NK-92 treated with Interleukin-12 subunit alpha and Interleukin-12 subunit beta, amount 100 ng/mL, for 24 hours (cell line): Measurements from ENCODE around the gene DENND1A.

Experiments used
- DNase-seq: peaks from one replicate; lab custom pipeline; 2025; lab: John Stamatoyannopoulos, UW

The DENND1A gene

DNA sequence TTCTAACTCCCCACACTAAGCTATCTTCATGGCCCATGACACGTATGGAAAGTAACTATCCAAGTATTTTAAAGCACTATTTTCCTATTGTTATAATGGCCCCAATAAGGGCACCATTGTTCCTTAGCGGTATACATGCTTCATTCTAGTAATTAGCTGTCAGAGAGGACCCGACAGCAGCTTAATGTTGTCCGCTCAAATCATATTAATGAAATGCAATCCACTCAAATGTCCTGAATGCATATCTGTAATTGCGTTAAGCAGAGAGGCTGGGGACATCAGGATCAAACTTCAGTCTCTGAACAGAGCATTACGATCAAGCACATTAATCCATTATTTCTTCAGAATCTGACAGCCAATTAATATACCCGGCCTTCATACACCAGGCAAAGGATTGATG lies 434.2 kb downstream of the DENND1A start:
- no peak for DNase-seq

DNA sequence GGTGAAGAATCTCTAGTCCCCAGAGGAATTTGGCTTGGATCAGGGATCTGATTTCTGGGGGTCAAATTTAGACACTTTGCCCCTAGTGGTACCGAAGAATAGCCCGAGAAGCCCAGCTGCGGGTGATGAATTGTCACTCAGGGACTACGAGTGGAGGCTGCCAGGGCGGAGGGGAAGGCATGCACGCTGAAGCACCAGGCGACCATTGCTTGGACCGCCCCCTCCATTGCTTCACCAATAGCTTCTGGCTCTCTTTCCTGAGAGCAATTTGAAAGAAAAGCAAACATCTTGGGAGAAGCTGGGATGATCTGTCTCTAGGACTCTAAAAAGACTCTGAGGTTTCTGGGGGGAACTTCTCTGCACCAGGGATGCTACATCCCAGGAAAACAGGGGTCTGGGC lies 436.3 kb downstream of the DENND1A start:
- DNase-seq = no peak

DNA sequence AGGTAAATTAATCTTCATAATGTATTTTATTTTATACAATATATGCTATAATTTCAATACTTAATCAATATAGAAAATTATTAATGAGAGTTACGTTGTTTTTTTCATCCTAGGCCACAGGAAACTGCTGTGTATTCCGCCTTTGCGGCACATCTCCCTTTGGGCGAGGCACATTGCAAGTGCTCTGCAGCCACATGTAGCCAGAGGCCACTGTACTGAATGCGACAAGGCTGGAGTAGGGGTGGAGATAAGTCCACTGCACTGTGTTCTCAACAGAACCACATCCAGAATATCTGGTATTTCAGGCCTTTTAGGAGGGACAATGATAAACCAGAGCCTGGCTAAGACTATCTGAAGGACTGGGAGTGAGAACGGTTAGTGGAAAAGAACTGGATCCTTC lies 439.2 kb downstream of the DENND1A start:
- no peak for DNase-seq

DNA sequence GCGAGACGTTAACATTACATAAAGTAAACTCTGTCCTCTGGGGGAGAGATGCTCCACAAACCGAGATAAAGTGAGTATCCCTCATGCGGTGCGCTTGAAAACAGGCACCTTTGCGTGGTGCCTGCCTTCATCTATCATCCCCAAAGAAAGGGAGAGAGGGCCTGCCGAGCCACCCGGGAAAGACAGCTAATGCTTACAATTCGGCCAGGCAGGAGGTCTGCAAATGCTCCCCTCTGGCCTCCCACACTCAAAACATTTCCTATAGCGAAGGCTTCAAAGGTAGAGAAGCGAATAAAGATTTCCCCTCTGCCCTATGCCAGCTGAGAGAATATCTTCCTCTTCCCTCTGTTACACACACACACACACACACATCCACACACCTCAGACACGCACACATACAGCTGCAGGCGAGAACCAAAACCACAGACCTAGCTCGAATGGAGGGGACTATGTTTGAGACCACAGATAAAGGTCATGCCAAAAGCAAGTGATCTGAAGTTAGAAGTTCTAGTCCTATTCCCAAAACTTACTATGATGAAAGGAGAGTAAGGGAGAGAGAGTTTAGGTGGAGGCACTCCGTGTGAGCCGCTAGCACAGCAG lies 441.1 kb downstream of the DENND1A start:
- DNase-seq = no peak

DNA sequence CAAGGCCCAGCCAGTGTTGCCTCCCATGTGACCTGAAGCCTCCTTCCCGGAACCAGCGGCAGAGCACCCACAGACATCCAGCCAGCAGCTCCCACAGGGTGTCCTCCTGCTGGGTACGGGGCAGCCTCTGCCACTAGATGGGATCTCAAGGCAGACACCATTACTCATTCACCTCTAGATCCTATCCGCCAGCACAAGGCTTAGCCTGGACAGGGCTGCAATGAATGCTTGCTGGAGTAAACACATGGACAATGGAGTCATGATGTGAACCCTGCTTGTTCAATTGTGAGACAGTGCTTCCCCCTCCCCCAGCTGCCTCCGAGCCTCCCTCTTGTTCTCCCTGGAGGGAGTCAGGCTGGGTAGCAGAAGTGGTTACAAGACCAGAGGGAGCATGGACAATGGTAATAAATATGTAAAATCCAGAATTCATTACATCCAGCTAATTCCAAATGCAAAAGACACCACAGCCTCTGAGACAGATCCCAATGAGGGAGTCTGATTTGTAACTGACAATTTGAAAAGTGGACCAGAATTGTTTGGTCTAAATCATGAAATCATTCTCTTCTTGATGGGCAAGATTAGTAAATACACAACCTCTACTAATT lies 441.9 kb downstream of the DENND1A start:
- DNase-seq = no peak

DNA sequence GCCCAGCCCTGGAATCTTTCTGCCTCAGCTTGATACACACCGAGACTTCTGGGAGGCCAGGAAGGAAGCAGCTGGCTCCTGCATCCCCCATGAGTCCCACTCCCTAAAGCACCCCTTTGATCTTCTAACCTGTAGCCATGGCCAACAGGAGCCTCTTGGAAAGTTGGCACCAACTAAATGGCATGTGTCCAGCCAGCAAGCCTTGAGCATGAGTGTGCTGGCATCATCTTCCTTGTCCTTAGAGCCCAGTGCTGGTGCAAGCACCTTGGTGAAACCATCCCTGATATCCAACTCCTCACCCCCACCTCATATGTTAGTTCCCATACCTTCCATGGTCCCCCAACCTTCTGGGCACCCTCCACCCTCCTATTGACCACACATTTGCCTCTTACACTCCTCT lies 443.5 kb downstream of the DENND1A start:
- no peak for DNase-seq

DNA sequence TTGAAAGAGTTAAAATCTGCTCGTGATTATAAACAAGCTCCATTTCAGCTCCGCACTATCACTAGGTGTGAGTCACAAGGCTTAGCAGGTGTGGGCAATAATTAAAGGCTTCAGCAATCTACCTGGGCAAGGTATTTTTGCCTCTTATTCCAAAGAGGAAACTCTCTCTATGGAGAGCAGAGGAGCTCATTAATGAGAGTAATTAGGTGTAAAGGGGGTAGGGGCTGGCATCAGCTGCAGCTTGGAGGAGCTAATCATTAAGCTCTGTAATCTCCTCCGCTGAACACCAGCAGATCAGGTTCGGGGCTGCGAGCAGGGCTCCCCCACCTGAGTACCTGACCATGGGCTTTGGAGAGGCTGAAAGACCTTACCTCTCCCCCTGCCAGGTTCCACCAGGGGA lies 444.7 kb downstream of the DENND1A start:
- no peak for DNase-seq

DNA sequence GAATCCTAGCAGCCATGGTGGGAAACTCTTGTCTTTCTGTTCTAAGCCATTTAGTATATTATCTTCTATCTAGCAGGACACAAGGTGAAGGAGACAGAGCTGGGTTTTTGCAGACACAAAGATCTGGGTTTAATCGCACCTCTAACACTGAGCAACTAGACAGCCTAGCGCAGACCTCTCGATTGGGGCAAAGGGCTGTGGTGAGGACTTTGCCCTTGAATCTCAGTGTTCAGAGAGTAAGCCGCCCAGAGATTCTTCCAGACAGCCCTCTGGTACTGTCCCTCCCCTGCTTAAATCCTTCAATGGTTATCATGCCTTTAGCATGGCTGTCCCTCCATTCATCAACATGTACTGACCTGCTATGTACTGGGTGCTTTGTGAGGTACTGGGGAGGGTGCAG lies 445.8 kb downstream of the DENND1A start:
- DNase-seq = no peak

DNA sequence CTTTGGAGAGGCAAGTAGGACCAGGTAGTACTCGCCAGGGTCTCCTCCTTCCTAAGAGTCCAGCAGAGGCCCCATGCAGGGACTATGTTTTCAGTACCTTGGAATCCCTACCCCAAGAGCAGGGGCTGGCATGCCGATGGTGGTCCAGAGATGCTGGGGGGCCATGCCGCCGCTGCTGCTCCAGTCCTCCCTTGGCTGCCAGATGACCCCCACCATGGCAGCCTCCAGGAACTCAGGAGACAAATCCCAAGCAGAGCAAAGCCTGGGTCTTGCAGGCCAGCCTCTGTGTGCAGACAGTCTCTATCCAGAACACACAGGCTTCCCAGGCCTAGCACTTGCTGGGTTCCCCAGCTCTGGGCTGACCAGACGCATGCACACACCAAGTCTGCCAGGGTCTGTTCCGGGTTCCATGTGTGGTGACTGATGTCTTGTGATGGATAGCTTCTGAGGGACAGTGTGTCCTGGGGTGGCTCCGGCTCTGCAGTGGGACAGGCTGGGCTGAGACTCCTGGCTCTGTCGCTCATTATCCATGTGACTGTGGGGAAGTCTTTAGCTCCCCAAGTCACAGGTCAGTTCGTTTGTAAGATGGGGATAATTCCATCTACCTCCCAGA lies 446.6 kb downstream of the DENND1A start:
- no peak for DNase-seq

DNA sequence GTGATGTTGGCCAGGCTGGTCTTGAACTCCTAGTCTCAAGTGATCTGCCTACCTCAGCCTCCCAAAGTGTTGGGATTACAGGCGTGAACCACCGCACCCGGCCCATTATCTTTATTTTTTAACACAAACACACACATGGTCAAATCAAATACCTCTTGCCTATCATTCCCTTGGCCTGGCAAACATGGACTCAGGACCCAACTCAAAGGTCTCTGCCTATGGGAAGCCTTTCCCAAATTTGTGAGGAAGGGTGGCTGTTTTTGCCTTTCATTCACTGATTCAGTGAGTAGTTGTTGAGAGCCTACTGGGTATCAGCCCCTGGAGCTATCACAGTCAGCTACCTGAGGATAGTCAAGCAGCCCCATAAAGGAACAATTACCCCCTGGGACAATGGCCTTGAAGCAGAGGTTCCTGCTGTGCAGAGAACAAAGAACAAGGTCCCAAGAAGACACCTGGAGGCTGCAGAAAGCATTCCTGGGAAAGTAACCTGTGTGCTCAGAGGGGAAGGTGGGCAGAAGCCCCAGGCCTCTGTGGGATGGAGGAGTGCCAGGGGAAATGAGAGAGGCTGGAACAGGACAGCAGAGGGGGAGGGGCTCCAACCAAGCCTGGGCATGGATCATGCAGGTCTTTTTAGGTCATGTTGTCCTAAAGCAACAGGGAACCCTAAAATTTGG lies 447.5 kb downstream of the DENND1A start:
- no peak for DNase-seq

DNA sequence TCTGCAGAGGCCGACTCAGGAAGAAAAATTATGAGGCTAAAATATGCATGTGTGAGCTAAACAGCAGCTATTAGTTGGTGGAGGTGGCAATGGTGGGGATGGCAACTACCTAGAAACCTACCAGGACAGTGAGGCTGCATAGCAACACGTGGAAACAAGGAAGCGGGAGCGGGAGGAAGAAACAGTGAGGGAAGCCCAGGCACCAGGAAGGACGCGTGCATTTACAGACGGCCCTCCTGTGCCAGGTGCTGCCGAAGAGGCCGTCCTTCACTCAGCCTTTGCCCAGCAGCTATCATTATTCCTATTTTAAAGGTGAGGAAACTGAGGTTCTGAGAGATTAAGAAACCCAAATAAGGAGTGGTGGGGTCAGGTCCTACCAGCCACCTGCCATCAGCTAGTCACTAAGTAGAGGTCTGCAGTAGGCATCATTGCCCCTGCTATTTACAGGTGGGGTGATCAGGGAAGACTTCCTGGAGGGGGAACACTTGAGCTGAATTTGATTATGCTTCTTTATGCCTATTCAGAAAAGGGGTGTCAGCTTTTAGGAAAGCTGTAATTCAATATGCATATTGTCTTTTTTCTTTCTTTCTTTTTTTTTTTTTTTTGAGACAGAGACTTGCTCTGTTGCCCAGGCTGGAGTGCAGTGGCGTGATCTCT lies 448.6 kb downstream of the DENND1A start:
- no peak for DNase-seq

DNA sequence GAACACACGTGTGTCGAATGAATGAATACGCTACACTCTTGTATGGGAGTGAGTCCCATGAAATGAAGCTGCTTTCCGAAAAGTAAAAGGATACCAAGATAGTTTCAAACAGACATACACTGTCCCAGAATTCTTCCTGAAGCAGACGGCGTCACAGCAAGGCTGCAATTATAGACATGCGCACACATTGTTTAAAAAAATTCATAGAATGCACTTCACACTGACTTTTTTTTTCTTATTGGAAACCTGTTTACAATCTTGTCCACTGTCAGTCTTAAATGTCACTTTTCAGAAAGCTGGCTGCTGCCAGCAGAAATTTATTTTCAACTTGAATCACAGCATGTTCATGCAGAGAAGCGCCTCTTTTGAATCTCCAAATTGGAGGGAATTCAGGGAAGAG lies 449.1 kb downstream of the DENND1A start:
- DNase-seq = no peak

DNA sequence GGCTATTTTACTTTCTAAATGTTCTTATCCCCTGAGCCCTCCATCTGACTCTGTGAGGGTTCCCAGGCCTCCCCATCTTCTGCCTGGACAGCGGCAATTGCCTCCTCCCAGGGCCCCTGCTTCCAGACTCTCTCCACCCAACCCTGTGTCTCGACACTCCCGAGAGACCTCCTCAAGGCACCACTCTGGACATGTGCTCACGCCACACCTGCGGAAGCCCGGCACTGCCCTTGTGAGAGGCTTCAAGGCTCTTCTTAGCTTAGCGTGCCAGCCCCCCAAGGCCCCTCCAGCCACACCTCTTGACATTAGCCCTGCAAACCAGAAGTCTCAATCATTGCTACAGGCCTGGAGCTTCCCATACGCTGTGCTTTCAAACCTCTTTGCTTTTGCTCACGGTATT lies 449.8 kb downstream of the DENND1A start:
- no peak for DNase-seq

DNA sequence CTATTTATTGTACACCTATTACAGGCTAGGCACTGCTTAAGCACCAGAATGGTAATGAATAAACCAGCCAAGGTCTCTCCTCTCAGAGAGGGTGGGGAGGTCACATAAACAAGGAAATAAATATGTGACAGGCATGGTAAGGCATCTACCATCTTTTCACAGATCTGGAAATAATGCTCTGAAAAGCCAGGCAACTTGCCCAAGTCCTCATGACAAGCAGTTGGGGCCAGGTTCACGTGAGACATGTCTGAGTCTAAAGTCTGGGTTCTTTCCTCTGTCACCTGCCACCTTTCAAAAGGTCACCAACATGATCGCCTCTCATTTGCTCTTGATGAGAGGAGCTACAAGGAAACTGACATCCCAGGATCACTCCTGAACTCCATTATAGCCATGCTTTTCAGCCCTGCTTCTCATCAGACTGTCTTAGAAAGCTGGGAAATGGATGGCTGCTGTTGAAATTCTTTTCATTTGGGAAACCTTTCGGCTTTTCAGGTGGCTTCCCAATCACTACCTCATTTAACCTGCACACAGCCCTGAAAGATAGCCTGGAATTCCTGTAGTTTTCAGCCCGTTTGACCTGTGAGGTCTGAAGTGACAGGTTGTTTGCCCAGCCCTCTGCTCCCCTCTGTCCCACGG lies 450.8 kb downstream of the DENND1A start:
- DNase-seq = no peak

DNA sequence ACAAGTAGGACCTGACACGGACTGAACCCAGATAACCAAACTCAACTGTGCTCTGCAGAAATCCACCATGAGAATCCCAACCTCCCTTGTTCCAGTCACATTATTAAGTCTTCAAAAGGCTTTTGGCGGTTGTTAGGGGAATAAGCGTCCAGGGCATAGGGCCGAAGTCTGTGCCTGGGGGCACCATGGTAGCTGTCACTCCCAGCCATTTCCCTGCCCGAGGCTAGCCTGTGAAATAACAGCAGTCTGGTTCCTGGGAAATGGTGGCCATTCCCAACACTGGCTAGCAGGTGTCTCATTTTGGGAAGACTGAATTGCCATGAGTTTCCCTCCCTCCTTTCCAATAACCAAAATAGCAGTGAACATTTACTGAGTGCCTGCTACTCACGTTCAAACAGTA lies 451.8 kb downstream of the DENND1A start:
- no peak for DNase-seq

DNA sequence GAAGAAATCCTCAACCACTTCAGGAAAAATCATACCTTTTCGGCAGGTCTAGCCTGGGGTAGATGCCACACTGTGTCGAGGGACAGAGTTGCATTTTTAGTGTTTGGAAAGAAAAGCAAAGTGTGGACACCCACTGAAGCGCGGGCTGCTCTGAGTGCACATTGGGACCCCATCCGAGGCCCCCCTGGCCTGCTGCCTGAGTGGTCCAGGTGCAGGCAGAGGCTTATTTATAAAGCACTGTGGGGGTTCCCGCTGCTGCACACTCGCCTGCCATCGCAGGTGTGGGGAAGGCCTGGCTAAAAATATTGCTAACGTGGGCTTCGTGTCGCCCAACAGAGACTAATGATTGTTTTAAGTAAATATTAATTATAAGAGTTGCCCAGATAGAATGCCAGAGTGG lies 454.5 kb downstream of the DENND1A start:
- no peak for DNase-seq

DNA sequence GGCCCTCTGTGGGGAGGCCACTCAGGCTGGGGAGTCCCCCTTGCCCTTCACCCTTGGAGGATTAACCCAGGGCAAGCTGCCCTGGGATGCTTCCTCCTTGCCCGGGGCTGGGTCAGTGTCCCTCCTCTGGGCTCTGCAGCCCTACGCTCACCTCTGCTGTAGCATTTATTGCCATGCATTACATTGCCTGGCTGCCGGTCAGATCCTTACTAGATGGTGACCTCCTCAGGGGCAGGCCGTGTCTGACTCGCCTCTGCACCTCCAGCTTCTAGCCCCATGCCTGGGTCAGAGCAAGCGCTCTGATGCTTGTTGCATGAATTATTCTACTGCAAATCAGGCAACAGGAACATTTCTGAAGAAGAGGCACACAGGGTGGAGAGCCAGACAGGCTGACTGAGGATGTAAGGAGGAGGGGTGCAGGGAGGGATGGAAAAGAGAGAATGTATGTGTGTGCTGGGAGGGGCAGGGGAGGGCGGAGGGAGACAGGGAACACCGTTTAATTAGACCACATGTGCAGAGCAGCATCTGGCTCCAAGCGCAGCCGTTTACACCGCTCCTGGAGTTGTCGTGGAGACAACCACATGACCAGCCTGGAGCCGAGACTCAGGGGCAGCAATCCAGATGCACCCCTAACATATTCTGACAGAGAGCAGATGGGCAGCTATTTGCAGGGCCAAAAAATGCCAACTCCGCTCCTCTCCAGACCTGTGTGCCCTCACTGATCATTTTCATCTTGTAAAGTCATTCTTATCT lies 456.9 kb downstream of the DENND1A start:
- DNase-seq = no peak

DNA sequence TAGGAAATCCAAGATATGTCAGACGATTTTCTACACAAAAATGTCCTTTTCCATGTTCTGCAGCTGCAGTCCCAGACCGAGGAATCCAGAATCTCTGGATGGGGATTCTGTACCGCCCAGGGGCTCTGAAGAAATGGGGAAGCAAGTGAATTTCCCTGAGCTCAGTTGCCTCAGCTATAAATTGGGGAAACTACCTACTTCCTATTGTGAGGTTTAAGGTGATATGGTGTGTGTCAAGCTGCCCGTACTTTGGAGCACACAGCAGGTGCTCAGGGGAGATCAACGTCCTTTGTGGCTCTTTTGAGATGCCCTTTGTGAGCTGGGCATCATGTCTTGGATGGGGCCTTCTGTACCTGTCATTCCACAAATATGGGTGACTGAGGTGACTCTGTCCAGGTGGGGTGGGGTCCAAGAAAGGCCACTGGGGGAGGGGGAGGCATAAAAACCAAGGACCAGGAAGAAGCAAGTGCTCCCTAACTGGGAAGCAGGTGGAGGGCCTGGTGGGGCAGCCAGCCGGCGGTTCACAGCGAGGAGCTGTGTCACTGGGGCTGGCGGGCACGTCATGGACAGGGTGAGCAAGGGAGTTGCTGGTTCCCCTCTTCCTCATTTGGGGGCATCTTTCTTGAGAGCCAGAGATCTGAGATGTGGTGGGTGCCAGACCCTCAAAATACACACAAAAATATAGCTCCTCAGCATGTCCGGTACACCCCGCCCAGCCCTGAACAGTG lies 457.9 kb downstream of the DENND1A start:
- DNase-seq = no peak

DNA sequence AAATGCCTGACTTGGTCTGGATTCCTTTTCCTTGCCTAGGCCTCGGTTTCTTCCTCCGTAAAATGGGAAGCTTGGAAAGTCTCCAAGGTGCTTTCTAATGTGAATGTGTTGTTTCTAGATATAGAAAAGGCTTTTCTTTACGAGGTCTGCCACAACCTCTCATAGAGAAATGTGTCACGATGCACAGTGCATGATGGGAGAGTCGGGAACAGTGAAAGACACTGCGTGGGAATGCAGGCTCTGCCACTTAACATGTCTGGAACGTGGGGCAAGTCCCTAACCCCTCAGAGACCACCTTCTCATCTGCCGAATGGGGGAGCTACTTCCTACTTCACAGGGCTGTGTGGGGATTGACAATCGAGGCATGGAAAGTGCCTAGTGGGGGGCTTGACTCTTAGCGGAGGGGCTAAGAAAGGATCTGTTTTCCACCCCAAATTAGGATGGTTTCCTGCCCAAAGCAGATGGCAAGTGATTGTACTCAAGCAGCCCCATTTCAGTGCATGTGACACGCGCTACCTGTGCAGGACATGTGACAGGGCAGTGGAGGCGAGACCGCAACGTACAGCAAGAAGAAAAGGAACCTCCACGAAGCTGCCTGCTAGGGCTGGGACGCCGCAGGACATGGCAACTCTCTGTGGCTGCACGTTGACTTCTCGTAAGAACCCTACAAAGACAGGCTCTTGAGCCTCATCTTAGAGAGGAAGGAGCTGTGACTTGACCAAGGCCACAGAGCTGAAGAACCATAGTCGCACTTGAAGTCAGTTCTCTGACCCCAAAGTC lies 458.7 kb downstream of the DENND1A start:
- DNase-seq = no peak

DNA sequence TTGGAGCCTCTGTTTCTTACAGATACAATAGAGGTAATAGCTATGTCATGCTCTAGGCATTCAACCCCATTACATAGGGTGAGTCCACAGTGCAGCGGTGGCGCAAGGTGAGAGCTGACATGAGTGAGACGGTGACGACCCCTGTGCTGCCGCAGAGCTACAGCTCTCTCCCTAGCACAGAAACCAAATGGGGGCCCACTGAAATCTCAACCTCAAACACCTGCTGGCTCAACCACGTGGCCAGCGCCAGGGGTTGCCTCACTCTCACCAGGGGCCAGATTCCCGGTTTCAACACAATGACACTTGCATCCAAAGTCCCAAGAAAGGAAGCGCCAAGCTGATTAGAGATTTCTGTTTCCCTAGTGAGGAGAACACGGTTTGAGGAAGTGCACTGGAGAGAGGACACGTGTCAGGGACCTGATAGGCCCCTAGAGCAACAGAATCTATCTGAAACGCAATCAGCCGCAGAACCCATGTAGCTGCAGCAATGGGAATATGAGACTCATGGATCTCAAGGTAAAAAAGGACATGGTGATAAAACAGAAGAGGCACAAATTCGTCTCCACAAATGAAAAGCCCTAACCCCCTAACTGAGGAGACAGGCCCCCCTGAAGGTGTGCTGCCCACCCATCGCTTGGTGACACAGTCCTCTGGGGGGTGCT lies 459.7 kb downstream of the DENND1A start:
- no peak for DNase-seq
